HAP-1 (cell line): ENCODE data around the gene PDPK1.
"Not testable (repeated sequence)": the region's sequence is repeated elsewhere in the genome, so short reads cannot be mapped to it uniquely, and the experiment has no call there.

Experiments
- DNase-seq, 2 experiments: peaks; one replicate each; pipeline ENCODE4 v3.0.0-alpha.2; 2016 to 2020; ENCODE audit warnings: low spot score in 2 of 2
- H3K27me3 ChIP-seq: fragments of 250-450 bp; sonication (Bioruptor Pico); 2 replicates; pipeline ENCODE4 v1.5.1; 2020; ENCODE audit warnings: low read depth, mild to moderate bottlenecking, moderate library complexity
- H3K36me3 ChIP-seq: fragments of 250-450 bp; sonication (Bioruptor Pico); replicated peaks from 2 replicates; pipeline ENCODE4 v1.5.1; 2020; ENCODE audit warnings: mild to moderate bottlenecking
- H3K4me1 ChIP-seq: fragments of 250-450 bp; sonication (Bioruptor Pico); 2 replicates; pipeline ENCODE4 v1.5.1; 2020; ENCODE audit warnings: mild to moderate bottlenecking
- H3K4me3 ChIP-seq: fragments of 250-450 bp; sonication (Bioruptor Pico); 2 replicates; pipeline ENCODE4 v1.5.1; 2020; ENCODE audit warnings: mild to moderate bottlenecking, moderate library complexity
- H3K9me3 ChIP-seq: fragments of 250-450 bp; sonication (Bioruptor Pico); 2 replicates; pipeline ENCODE4 v1.5.1; 2020; ENCODE audit warnings: mild to moderate bottlenecking, moderate library complexity
- in situ Hi-C: fragments of 300-500 bp; cut with MboI; formaldehyde crosslinking; loops from 3 replicates; pipeline ENCODE4 v1.14.3; 2020; ENCODE audit warnings: low sequenced_read_pairs, inconsistent platforms, mixed read lengths

PDPK1 gene

GRCh38 chr16:2619628-2620027, 81.8 kb downstream of the PDPK1 start:
- in situ Hi-C loops, H3K27me3 ChIP-seq, H3K4me1 ChIP-seq, H3K9me3 ChIP-seq, H3K36me3 ChIP-seq, H3K4me3 ChIP-seq: not testable (repeated sequence)
- DNase-seq: peak in 1 of 2 experiments; percentile 24

DNA sequence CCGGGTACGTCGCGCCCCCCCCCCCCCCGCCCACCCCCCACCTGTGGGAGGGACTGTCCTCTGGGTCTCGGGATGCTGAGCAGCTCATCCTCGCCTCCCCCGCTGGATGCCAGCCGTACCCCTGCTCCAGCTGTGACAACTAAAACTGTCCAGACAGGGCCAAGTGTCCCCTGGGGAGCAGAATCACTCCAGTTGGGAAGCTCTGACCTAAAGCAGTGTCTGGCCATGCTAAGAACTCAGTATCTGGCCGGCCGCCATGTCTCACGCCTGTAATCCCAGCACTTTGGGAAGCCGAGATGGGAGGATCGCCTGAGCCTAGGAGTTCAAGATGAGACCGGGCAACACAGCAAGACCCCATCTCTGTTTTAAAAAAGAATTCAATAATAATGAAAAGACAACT, 83.0 kb downstream of the PDPK1 start:
- in situ Hi-C loops: not testable (repeated sequence)

DNA sequence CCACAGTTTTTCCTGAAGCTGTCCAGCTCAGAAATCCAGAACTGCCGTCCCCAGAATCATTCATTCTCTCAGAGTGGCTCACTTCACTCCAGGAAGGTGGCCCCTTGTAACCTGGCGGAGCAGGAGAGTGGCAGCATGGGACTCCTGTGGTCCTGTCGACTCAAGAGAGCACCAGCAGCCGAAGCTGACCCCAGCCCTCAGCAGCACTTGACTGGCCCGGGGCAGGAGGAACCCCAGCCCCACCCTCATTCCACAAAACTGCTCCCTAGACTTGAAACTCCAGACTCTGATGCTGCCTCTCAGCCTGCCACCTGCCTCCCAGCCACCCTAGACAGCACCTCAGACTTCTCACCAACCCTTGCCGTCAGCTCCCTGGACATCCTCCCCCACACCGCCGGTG, 83.6 kb downstream of the PDPK1 start:
- H3K4me1 ChIP-seq, H3K9me3 ChIP-seq, DNase-seq, H3K36me3 ChIP-seq, in situ Hi-C loops, H3K27me3 ChIP-seq, H3K4me3 ChIP-seq: not testable (repeated sequence)

More for the DNA sequence above, 83.0 kb downstream of the PDPK1 start:
- not testable (repeated sequence) for DNase-seq, H3K4me3 ChIP-seq, H3K27me3 ChIP-seq, H3K36me3 ChIP-seq, H3K9me3 ChIP-seq, H3K4me1 ChIP-seq

DNA sequence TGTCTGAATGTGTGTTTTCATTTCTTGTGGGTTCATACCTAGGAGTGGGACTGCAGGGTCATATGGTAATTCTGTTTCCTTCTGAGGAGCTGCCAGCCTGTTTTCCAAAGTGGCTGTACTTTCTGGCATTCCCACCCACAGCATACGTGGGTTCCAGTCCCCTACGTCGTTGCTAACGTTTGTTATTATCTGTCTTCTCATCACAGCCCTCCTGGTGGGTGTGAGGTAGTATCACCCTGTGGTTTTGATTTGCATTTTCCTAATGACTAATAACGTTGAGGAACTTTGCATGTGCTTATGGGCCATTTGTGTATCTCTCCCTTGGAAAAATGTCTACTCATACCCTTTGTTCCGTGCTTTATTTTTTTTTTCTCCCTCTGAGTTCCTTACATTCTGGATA, 89.3 kb downstream of the PDPK1 start:
- H3K9me3 ChIP-seq, H3K27me3 ChIP-seq, in situ Hi-C loops, H3K4me1 ChIP-seq, H3K4me3 ChIP-seq, H3K36me3 ChIP-seq, DNase-seq: not testable (repeated sequence)

DNA sequence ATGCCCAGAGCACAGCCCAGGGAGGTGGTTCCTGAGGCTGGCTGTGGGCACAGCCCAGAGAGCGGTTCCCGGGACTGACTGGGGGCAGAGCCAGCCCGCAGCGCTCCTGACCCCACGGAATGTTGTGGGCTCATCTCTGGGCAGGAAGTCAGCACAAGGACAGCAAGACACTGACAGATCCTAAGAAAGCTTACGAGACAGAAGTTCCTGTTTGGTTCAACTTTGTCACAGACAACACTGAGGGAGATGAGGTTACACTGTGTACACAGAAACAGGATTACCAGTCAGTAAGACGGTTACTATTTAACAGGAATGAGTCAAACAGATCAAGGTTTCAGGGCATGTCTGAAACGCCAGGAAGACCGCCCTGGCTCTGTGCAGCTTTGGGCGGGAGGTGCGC, 93.4 kb downstream of the PDPK1 start:
- H3K4me1 ChIP-seq, in situ Hi-C loops, DNase-seq, H3K27me3 ChIP-seq, H3K4me3 ChIP-seq, H3K36me3 ChIP-seq, H3K9me3 ChIP-seq: not testable (repeated sequence)

GRCh38 chr16:2632291-2632690, 94.5 kb downstream of the PDPK1 start:
- H3K4me1 ChIP-seq, H3K9me3 ChIP-seq, H3K36me3 ChIP-seq, in situ Hi-C loops, H3K27me3 ChIP-seq, DNase-seq, H3K4me3 ChIP-seq: not testable (repeated sequence)

- H3K36me3 ChIP-seq, H3K4me3 ChIP-seq, DNase-seq, H3K27me3 ChIP-seq, H3K9me3 ChIP-seq, H3K4me1 ChIP-seq, in situ Hi-C loops: not testable (repeated sequence)
Observed at GRCh38 chr16:2639071-2639721, 101.4 kb downstream of the PDPK1 start.

DNA sequence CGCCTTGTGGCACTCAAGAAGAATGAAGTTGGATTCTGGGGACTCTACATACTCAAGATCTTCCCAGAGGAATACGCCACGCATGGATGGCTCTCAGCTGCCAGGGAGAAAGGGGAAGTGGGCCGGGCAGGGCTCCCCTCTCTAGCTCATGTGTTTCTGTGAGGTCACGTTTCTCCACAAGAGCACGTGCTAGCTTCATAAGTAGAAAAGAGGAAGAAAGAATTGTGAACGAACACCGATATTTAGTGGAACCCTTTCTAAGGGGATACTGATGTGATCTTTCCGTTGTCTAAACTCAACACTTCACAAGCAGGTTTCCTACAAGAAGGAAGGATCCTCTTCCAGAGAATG, 101.9 kb downstream of the PDPK1 start:
- H3K4me3 ChIP-seq, H3K36me3 ChIP-seq, in situ Hi-C loops: not testable (repeated sequence)

GRCh38 chr16:2642561-2642960, 104.7 kb downstream of the PDPK1 start:
- DNase-seq, H3K9me3 ChIP-seq, H3K27me3 ChIP-seq, in situ Hi-C loops, H3K4me3 ChIP-seq, H3K4me1 ChIP-seq, H3K36me3 ChIP-seq: not testable (repeated sequence)

More for the DNA sequence above, 101.9 kb downstream of the PDPK1 start:
- not testable (repeated sequence) for DNase-seq, H3K4me1 ChIP-seq, H3K9me3 ChIP-seq, H3K27me3 ChIP-seq

DNA sequence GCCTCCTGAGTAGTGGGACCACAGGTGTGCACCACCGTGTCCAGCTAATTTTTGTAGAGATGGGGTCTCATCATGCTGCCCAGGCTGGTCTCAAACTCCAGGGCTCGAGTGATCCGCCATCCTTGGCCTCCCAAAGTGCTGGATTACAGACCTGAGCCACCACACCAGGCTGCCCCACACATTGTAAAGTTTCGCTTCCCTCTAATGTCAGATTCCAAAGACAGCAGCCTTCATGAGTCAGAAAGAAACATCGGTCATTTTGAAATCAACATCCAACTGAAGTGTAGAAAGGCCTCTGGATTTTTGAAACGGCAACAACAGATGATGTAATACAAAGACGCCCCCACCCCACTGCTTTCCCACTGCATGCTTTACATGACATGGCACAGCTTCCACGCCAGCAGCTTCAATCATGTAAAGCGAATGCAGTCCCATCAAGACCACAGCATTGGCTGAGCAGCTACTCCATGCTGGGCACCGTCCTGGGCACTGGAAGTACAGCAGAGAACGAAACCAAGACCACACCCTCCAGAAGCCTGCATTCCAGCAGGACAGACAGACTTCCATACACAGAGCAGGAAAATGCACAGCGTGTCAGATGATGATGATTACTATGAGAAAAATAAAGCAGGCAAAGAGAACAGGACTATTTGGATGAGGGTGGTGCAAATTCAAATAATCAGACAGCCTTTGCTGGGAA, 107.1 kb downstream of the PDPK1 start:
- H3K4me3 ChIP-seq, H3K4me1 ChIP-seq, H3K27me3 ChIP-seq, in situ Hi-C loops, DNase-seq, H3K9me3 ChIP-seq, H3K36me3 ChIP-seq: not testable (repeated sequence)

DNA sequence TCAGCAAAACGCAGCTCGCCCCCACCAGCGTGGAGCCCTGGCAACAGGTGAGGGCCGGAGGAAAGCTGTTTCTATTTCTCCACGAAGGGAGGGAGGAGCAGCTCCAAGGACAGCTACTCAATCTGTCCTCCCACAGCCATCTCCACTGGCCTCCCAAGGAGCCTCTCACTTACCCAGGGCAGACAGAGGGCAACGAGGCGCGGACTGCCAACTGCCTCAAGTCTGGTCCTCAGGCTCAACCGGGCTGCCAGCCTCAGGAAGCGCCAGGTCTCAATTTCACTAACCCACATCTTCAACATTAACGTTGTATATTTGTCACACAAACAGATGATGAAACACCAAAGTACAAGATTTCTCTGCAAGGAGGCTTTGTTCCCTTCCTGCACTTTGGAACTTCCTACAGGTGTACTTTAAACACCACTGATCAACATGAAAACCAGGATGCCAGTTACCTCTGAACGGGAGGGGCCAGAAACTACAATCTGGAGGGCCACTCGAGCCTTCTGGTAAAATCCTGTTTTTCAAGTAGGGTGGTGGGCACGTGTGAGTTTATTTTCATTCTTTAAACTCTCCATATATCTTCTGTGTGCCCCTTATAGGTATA, 113.5 kb downstream of the PDPK1 start:
- DNase-seq, H3K4me3 ChIP-seq, H3K9me3 ChIP-seq, H3K36me3 ChIP-seq, H3K4me1 ChIP-seq, in situ Hi-C loops, H3K27me3 ChIP-seq: not testable (repeated sequence)
